Activated CD4-positive, CD25-positive, alpha-beta regulatory T cell treated with anti-CD3 and anti-CD28 coated beads, Interleukin-2, amount 50 U/mL, for 24 hours (primary cell): ENCODE results near the gene IMMP1L.
"Not testable (repeated sequence)": the region's sequence is repeated elsewhere in the genome, so short reads cannot be mapped to it uniquely, and the experiment has no call there.

ENCODE experiments used
- ATAC-seq, 2 donors: fragments of 150-1000 bp; cut with Tn5 transposase; one replicate each; pipeline ENCODE4 v1.10.0; 2021; ENCODE audit warnings: mild to moderate bottlenecking in 1 of 2, moderate library complexity in 1 of 2

The IMMP1L gene, protein sequence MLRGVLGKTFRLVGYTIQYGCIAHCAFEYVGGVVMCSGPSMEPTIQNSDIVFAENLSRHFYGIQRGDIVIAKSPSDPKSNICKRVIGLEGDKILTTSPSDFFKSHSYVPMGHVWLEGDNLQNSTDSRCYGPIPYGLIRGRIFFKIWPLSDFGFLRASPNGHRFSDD

GRCh38 chr11:31509429-31510345, at the start of gene IMMP1L, which contains the start of gene ELP4:
IMMP1L (minus strand) TSS chr11:31509622; CDS start chr11:31463276, 46,346 bp downstream.
ELP4 (plus strand) TSS chr11:31509767; CDS start chr11:31509785, 18 bp downstream.
- ATAC-seq: peak; percentile 100

- no peak for ATAC-seq
Measured at GRCh38 chr11:31558001-31558400, 48.6 kb upstream of the IMMP1L start.

DNA sequence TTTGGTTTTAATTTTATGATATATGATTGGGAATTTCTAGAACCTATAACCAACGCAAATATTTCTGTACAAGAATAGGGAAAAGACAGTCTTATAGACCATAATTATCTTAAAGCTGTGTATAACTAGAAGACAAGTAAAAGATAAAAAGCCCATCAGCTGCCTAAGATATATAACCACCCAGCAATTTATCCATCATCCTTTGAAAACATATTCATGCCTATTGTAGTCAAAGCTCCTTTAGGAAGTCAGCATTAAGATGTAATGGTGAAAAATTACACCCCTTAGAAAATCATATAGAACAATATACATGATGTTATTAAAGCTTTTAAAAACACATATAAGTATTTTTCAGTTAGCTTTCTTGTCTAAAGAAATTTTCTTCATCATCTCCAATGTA, 46.5 kb upstream of the IMMP1L start:
- ATAC-seq: no peak

- no peak for ATAC-seq
Measured at GRCh38 chr11:31542862-31543261, 33.4 kb upstream of the IMMP1L start.

- no peak for ATAC-seq
Measured at GRCh38 chr11:31535479-31535878, 26.1 kb upstream of the IMMP1L start.

DNA sequence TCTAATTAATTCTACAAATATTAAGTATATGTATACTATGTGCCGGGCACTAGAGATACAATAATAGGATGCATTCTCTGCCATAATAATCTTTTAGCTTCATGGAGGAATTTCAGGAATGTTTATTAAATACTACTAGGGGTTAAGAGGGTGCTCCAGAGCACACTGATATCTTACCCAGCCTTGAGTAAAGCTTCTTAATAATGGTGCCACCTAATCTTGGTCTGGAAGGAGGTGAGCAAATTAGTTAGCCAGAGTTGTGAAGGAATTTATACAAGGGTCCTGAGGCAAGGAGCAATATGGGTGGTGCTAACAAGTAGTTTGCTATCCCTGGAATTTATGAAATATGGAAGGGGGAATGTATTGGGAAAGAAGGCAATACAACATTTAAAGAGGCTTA, 21.9 kb upstream of the IMMP1L start:
- no peak for ATAC-seq

GRCh38 chr11:31529701-31530100, 20.3 kb upstream of the IMMP1L start:
- no peak for ATAC-seq

GRCh38 chr11:31529189-31529588, 19.8 kb upstream of the IMMP1L start:
- no peak for ATAC-seq

- no peak for ATAC-seq
Measured at GRCh38 chr11:31521497-31522150, 12.2 kb upstream of the IMMP1L start.

DNA sequence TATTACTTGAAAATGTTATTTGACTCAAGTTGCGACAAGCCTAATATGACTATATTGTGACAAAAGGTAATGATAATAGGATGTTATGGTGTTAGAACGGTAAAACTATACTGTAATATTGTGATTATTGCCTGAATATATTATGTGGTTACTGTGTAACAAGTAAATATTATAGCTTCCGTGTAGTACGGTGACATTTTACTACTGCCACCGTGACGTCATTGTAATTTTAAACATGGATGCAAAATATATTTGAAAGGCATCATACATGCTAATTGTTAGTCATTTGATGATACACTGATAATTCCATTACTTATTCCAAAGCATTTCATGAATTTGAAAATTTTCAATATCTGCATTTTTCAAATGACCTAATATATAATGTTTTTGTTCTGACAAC, 2.7 kb upstream of the IMMP1L start:
- ATAC-seq: no peak

DNA sequence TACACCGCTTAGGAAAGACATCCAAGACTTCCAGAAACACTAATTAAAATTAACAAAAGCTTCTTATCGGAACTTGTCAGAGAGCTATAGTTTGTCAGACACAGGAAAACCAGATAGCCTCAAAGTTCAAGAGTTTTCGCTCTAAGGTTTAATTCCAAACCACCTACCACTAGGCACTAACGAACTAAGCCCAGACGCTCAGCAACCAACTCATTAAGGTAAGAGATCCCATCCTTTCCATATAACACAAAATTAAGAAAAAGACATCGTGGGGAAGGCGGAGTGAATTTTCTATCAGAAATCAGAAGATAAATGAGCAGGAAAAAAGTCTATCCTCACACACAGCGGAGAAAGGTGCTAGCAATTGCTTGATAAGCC, 382 bp downstream of the IMMP1L start:
- ATAC-seq: no peak

- no peak for ATAC-seq
Measured at GRCh38 chr11:31500560-31500959, 8.9 kb downstream of the IMMP1L start.

DNA sequence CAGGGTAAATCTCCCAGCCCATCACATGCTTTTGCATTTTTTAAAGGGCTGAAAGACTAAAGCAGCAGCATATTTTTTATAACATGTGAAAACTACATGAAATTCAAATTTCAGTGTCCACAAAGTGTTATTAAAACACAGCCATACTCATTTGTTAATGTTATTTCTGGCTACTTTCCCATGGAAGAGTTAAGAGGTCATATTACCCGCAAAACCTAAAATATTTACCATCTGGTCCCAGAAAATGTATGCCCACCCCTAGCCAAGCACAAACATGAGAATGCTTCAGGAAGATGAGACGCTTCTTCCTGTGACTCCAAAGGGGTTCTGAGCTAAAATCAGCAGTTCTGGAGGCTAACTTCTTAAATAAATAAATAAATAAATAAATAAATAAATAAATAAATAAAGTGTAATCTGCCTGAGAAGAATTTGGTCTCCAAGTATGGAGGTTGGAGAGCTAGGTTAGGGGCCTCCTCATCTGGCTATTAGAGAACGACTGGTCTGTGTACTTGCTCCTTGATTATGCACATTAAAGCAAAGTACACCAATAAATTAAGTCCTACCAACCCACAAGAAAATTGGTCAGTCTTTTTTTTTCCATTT, 9.7 kb downstream of the IMMP1L start:
- ATAC-seq: no peak

- ATAC-seq: not testable (repeated sequence)
Measured at GRCh38 chr11:31493762-31494161, 15.7 kb downstream of the IMMP1L start.

DNA sequence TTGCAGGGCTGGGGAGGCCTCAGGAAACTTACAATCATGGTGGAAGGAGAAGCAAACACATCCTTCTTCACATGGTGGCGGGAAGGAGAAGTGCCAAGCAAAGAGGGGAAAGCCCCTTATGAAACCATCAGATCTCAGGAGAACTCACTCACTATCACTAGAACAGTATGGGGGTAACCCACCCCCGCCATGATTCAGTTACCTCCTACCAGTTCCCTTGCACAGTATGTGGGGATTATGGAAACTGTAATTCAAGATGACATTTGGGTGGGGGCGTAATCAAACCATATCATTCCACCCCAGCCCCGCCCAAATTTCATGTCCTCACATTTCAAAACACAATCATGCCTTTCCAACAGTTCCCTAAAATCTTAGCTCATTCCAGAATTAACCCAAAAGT, 16.2 kb downstream of the IMMP1L start:
- no peak for ATAC-seq

GRCh38 chr11:31492320-31492913, 17.0 kb downstream of the IMMP1L start:
- ATAC-seq: no peak

DNA sequence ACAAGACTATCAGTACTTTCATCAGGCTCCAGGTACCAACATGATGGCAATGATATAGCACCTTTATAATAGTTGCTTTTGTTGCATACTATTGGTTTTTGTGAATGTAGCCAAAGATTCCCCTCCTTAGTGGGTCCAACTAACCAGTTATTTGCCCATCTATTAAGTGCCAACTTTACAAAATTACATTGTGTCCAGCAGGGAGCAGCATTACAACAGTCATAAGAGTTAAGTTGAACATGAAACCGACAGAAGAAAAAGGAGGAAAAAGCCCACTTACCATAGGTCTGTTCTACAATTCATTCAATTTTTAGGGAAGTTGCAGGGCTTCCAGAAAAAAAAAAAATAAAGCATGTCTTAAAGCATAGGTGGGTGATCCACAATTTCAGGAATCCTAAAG, 21.6 kb downstream of the IMMP1L start:
- ATAC-seq: no peak

- no peak for ATAC-seq
Measured at GRCh38 chr11:31484497-31484896, 24.9 kb downstream of the IMMP1L start.

DNA sequence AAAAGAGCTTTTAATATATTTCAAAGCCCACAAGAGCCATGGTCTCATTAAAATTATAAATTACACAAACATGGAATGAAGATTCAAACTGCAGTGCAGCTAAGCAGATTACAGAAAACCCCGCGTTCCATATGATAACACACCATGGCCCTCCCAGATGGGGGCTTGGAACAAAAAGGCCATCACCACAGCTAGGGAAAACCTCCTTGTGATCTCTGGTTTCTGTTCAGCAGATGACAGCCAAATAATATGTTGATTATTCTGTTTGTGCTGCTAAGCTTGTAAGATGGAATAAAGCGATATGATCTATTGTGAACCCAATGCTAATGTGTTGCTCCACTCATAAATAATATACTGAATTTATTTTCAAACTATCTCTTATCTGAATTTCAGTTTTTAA, 28.5 kb downstream of the IMMP1L start:
- no peak for ATAC-seq

DNA sequence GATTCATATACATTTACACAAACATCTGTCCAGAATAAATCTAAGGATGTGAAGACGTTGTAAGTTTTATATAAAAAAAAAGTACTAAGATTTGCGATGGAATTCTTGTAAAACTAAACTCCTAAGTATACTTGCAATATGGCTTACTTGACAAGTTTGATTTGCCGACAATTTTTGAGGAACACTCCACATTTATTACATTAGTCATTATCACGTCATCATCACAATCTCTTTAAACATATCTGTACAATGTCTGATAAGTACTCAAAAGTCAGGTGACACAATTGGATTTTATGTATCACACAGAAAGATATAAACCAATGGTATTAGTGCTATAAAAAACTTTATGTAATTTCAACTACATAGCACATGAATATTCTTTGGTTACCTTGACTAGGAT, 30.4 kb downstream of the IMMP1L start:
- ATAC-seq: no peak

- no peak for ATAC-seq
Measured at GRCh38 chr11:31478223-31478590, 31.2 kb downstream of the IMMP1L start.

GRCh38 chr11:31477528-31478222, 31.7 kb downstream of the IMMP1L start:
- no peak for ATAC-seq
